Fibroblast of lung (primary cell): ENCODE results near the gene SORCS2.

Experiments
- EZH2 ChIP-seq: IDR thresholded peaks from 2 replicates; pipeline ENCODE4 v1.5.1; 2012; ENCODE audit warnings: low read length, control low read depth, mild to moderate bottlenecking; ENCODE audit errors: missing control alignments
- TF ChIP-seq, protein P1 (sequence below), 2 donors: IDR thresholded peaks in 1 of 2; conservative IDR thresholded peaks in 1 of 2; 1 replicate in 1 of 2; 2 replicates in 1 of 2; pipeline ENCODE4 v1.5.1; 2011 to 2012; ENCODE audit warnings: low read length in 2 of 2, control low read depth in 1 of 2, inconsistent platforms in 1 of 2, low read depth in 1 of 2, mild to moderate bottlenecking in 1 of 2

DNA sequence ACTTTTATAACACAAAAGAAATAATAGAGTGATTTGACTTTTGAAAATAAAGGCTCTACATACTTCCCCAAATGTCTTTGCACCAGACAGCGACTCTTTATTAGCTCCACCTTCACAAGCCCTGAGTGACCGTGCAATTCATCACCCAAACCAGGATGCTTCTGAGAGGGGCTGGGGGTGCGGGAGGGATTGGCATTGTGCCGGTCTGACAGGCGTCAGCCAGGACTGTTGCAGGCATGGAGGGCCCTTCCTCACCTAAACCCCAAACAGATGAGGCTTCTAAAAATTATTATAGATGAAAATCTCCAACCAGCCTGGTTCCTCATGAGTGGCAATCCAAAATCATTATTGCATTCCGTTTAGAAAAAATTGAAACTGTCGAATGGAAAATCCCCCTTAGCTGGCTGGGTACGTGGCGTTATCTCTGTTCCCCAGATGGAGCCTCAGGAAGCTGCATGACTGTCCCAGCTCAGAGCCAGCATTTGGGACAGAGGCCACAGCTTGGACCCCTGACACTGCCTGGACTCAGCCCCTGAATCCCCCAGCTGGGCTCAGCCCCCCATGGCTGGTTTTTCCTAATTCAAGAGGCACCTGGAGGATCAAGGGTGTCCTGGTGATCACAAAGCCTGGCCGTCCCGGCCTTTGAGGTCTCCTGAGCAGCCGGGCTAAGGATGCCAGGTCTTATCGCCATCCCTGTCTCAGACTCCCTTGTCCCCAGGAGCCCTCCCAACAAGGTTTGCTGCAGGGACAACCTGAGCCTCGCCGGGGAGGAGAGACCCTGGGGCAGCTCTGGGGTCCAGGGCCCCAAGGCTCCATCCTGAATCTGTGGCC lies 60.4 kb downstream of the SORCS2 start:
- TF ChIP-seq, protein P1, sequence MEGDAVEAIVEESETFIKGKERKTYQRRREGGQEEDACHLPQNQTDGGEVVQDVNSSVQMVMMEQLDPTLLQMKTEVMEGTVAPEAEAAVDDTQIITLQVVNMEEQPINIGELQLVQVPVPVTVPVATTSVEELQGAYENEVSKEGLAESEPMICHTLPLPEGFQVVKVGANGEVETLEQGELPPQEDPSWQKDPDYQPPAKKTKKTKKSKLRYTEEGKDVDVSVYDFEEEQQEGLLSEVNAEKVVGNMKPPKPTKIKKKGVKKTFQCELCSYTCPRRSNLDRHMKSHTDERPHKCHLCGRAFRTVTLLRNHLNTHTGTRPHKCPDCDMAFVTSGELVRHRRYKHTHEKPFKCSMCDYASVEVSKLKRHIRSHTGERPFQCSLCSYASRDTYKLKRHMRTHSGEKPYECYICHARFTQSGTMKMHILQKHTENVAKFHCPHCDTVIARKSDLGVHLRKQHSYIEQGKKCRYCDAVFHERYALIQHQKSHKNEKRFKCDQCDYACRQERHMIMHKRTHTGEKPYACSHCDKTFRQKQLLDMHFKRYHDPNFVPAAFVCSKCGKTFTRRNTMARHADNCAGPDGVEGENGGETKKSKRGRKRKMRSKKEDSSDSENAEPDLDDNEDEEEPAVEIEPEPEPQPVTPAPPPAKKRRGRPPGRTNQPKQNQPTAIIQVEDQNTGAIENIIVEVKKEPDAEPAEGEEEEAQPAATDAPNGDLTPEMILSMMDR (conservative IDR thresholded peaks at IDR 0.05 in 1 of 2, IDR thresholded peaks at IDR 0.05 in 1 of 2; ENCODE audit: low read depth in 1 of 2, low read length in 2 of 2) = no peak
- TF ChIP-seq EZH2 = no peak
